ENCODE measurements around the gene LLGL1.

DNA sequence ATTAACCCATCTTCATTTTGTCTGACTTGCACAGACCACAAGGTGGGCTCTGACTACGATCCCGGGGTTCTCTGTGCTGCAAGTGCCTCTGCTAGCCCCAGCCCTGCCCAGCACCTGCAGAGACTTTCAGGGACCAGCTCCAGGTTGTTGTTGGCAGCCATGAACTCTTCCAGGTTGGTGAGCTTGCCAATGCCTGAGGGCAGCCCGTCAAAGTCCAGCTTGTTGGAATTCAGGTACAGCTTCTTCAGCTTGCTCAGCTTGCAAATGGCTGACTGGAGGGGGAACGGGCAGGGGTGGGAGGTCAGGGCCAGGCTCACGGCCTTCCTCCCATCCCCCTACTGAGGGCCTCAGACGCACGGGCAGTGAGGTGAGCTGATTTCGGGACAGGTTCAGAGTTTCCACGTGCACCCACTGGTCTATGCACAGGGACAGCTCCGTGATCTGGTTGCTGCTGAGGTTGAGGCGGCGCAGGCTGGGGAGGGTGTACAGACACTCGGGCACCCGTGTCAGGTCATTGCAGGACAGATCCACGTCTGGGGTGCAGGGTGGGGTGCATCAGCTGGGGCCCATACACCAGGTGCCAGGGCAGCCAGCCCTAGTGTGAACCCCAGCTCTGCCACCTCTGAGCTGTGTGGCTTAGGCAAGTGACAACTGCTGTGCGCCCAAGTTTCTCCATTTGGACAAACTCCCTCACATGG, 27.9 kb downstream of the LLGL1 start:
- TF ChIP-seq, protein P1, sequence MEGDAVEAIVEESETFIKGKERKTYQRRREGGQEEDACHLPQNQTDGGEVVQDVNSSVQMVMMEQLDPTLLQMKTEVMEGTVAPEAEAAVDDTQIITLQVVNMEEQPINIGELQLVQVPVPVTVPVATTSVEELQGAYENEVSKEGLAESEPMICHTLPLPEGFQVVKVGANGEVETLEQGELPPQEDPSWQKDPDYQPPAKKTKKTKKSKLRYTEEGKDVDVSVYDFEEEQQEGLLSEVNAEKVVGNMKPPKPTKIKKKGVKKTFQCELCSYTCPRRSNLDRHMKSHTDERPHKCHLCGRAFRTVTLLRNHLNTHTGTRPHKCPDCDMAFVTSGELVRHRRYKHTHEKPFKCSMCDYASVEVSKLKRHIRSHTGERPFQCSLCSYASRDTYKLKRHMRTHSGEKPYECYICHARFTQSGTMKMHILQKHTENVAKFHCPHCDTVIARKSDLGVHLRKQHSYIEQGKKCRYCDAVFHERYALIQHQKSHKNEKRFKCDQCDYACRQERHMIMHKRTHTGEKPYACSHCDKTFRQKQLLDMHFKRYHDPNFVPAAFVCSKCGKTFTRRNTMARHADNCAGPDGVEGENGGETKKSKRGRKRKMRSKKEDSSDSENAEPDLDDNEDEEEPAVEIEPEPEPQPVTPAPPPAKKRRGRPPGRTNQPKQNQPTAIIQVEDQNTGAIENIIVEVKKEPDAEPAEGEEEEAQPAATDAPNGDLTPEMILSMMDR (IDR thresholded peaks at IDR 0.05): no peak
- TF ChIP-seq POLR2A (IDR thresholded peaks at IDR 0.05): no peak
